Epithelial cell of esophagus (primary cell): ENCODE measurements around the gene TASOR2.

Source experiments
- DNase-seq: peaks from one replicate; pipeline ENCODE4 v3.0.0; 2010; ENCODE audit warnings: low read depth
- H3K4me3 ChIP-seq: 2 replicates; pipeline ENCODE4 v1.5.1; 2011; ENCODE audit warnings: mild to moderate bottlenecking, low read length, control low read depth
- CTCF ChIP-seq: IDR thresholded peaks from 2 replicates; pipeline ENCODE4 v1.5.1; 2011; ENCODE audit warnings: low read depth, mild to moderate bottlenecking, low read length, control low read depth, inconsistent platforms; ENCODE audit not compliant: insufficient read depth; ENCODE audit errors: missing control alignments

Gene TASOR2

DNA sequence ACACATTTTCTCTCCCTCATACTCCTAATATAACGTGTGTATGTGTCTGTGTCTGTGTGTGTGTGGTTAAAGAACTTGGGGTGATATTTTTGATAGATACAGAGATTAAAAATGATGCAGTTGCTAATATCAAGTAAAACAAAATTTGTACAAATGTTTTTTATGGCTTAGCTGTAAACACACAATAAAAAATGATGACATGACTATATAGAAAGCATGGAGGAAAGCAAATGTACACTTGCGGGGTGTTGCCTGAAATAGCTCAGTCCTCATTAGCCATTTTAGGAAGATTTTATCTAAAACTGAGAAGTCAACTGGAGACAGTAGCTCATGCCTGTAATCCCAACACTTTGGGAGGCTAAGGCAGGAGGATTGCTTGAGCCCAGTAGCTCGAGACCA lies 5.6 kb upstream of the TASOR2 start:
- no peak for DNase-seq
- TF ChIP-seq CTCF, result no peak
- H3K4me3 ChIP-seq, result no peak overlapping the region

DNA sequence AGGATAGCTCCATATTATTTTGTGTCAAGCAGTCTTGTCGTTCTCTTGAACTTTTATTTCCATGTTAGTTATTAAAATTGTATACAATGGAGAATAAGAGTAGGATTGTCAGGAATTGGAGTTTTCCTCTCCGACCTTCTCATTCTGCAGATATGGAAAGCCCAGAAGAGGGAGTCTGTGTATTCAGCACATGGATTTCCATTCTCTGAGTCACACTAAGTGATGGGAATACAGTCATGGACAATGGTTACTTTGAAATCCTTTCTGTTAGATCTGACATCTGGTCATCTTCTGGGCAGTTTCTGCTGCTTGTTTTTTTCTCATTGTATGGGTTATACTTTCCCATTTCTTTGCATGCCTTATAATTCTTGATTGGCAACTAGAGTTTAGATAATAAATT lies 5.0 kb upstream of the TASOR2 start:
- no peak overlapping the region for H3K4me3 ChIP-seq
- DNase-seq, result peak; percentile 37
- TF ChIP-seq CTCF, result peak; percentile 19

- DNase-seq, result peak; percentile 27
These were observed 2.7 kb upstream of the TASOR2 start for GRCh38 chr10:5681930-5682329.

DNA sequence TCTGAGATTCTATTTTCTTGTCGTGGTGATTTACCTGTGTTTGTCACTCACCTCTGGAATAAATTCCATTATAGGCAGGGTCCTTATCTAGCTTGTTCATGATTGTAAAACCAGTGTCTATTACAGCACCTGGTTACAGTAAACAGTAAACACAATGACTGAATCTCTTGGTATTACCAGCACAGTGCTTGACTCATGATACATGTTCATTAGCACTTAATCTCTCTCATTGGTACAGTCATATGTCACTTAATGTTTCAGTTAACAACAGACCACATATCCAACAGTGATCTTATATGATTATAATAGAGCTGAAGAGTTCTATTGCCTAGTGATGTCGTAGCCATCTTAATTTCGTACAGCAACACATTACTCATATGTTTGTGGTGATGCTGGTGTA lies 1.6 kb upstream of the TASOR2 start:
- no peak for TF ChIP-seq CTCF
- DNase-seq, result peak; percentile 41

More at GRCh38 chr10:5681930-5682329, 2.7 kb upstream of the TASOR2 start:
- TF ChIP-seq CTCF, result no peak
- no peak overlapping the region for H3K4me3 ChIP-seq

DNA sequence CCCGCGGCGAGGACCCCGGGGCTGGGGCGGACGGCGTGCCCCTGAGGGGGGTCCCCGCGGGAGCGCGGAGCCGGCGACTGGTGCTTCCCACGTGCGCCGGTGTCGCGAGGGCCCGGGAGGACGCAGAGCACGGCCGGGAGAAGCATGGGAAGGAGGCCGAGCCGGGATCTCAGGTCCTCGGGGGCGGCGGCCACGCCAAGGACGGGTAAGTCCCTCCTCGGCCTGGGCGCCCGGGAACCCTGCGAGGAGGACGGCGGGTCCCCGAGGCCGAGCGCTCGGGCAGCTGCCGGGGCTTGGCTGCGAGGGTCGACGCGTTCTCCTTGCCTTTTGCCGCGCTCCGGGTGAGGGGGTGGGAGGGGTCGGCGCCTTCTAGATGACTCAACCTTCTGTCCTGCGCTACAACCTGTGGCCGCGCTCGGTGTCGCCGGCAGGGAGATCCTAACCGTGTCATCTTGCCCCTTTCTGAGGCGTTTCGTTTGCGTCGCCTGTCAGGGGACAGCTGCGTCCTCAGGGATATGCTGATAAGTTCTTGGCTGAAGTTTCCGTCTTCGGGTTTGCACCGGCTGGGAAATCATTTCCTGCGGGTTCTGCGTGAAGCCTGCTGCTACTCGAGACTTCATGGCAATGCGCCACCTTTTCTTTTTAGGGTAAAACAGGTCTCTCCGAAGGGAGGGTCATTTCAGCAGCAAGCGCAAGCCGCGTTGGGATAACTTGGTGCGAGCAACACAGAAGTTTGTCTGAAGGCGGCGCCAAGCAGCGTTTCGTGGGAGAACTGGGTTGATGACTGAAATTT lies 529 bp downstream of the TASOR2 start:
- peak; percentile 80 for DNase-seq
- peak; percentile 62 for TF ChIP-seq CTCF
- peak overlapping the region; percentile 55 for H3K4me3 ChIP-seq

More for the DNA sequence above, 1.6 kb upstream of the TASOR2 start:
- H3K4me3 ChIP-seq, result no peak overlapping the region

GRCh38 chr10:5685764-5686240 lies 1.2 kb downstream of the TASOR2 start:
- DNase-seq, result peak; percentile 12
- no peak for TF ChIP-seq CTCF

GRCh38 chr10:5688587-5688986 lies 3.9 kb downstream of the TASOR2 start:
- DNase-seq, result no peak
- H3K4me3 ChIP-seq, result no peak overlapping the region
- no peak for TF ChIP-seq CTCF

More at GRCh38 chr10:5685764-5686240, 1.2 kb downstream of the TASOR2 start:
- peak overlapping the region; percentile 55 for H3K4me3 ChIP-seq
